Measurements from ENCODE around the gene TRPM3.

TRPM3 gene

DNA sequence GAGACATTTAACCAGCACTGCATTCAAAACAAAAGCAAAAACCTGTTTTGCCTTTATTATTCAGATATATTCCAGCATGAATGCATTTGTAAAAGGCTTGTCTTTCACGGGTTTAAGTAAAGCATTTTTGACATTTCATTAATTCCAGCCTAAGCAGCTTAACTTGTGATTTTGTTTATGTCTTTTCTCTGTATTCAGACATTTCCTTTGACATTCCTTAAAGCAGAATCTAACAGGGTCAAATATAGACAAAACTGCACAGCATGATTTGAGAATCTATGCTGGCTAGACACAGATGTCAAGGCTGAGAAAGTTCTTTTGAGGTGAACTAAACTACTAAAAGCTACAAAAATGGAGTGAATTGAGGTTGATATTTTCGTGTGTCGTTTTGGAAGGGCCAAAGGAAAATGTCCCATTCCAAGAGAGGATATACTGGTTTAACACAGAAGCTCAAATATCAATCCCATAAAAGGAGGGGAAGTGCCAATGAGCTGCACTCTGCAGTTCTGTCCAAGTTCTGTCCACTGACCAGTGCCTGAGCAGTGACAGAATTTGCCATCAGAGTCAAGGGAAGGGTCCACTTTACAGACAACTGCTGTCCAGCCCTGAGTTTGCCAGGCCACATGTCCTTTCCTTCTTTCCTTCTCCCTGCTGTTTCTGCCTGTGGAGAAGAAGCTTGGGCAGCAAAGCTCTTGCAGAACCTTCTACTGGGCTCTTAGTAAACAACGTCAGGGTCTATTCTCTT, 508.2 kb downstream of the TRPM3 start:
- Histone ChIP-seq H3K9ac (ENCODE audit: low read length) (no peak overlapping the region), H3K27ac (ENCODE audit: low read length) (no peak overlapping the region), H3K4me1 (ENCODE audit: low read length) (peaks cover 3% of the 10 kb centered on the region), H3K9me3 (ENCODE audit: insufficient read depth, low read length) (no peaks in the 10 kb centered on the region), H2AFZ (ENCODE audit: low read depth, low read length) (no peak overlapping the region), H4K20me1 (ENCODE audit: insufficient read depth, low read length) (no peaks in the 10 kb centered on the region), H3K36me3 (replicated peaks; ENCODE audit: low read depth, low read length) (peaks cover 2% of the 10 kb centered on the region), H3K27me3 (ENCODE audit: low read depth, low read length) (peaks cover 3% of the 10 kb centered on the region; the same call in 1 of the 2 replicates), H3K4me3 (ENCODE audit: low read length) (no peak overlapping the region), H3K4me2 (ENCODE audit: low read length) (no peak overlapping the region), H3K79me2 (ENCODE audit: low read length) (no peaks in the 10 kb centered on the region)
- TF ChIP-seq EZH2phosphoT487 (IDR thresholded peaks at IDR 0.05; ENCODE audit: low read depth), result no peak
- TF ChIP-seq, protein P1, sequence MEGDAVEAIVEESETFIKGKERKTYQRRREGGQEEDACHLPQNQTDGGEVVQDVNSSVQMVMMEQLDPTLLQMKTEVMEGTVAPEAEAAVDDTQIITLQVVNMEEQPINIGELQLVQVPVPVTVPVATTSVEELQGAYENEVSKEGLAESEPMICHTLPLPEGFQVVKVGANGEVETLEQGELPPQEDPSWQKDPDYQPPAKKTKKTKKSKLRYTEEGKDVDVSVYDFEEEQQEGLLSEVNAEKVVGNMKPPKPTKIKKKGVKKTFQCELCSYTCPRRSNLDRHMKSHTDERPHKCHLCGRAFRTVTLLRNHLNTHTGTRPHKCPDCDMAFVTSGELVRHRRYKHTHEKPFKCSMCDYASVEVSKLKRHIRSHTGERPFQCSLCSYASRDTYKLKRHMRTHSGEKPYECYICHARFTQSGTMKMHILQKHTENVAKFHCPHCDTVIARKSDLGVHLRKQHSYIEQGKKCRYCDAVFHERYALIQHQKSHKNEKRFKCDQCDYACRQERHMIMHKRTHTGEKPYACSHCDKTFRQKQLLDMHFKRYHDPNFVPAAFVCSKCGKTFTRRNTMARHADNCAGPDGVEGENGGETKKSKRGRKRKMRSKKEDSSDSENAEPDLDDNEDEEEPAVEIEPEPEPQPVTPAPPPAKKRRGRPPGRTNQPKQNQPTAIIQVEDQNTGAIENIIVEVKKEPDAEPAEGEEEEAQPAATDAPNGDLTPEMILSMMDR (IDR thresholded peaks at IDR 0.05; ENCODE audit: low read depth, low read length), result no peak

DNA sequence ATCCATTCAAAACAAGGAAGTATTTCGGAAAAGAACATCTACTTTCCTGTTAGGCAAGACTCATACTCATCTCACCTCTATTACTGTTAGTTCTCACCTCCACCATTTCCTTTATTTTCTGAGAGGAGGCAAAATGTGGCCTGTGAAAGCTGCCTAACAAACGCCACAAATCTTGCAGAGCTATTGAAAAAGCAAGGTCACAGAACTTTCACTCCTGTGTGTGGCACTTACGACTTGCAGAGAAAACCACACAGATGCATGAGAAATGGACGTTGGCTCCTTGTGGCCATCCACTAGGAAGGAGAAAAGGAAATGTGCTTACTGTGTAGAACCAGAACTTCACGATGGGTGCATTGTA, 511.2 kb downstream of the TRPM3 start:
- peaks cover 3% of the 10 kb centered on the region; the same call in 1 of the 2 replicates for H3K27me3 ChIP-seq (ENCODE audit: low read depth, low read length)
- H3K9ac ChIP-seq (ENCODE audit: low read length), result no peak overlapping the region
- H3K4me1 ChIP-seq (ENCODE audit: low read length), result peaks cover 14% of the 10 kb centered on the region
- no peak overlapping the region for H3K4me2 ChIP-seq (ENCODE audit: low read length)
- TF ChIP-seq EZH2phosphoT487 (IDR thresholded peaks at IDR 0.05; ENCODE audit: low read depth), result no peak
- TF ChIP-seq, protein P1 (IDR thresholded peaks at IDR 0.05; ENCODE audit: low read depth, low read length), result no peak
- peaks cover 8% of the 10 kb centered on the region; the same call in 1 of the 2 replicates for H3K9me3 ChIP-seq (ENCODE audit: insufficient read depth, low read length)
- no peaks in the 10 kb centered on the region for H3K79me2 ChIP-seq (ENCODE audit: low read length)
- H3K4me3 ChIP-seq (ENCODE audit: low read length), result no peak overlapping the region
- H2AFZ ChIP-seq (ENCODE audit: low read depth, low read length), result no peak overlapping the region
- no peak overlapping the region for H3K27ac ChIP-seq (ENCODE audit: low read length)
- H4K20me1 ChIP-seq (ENCODE audit: insufficient read depth, low read length), result no peaks in the 10 kb centered on the region
- peaks cover 17% of the 10 kb centered on the region for H3K36me3 ChIP-seq (replicated peaks; ENCODE audit: low read depth, low read length)

DNA sequence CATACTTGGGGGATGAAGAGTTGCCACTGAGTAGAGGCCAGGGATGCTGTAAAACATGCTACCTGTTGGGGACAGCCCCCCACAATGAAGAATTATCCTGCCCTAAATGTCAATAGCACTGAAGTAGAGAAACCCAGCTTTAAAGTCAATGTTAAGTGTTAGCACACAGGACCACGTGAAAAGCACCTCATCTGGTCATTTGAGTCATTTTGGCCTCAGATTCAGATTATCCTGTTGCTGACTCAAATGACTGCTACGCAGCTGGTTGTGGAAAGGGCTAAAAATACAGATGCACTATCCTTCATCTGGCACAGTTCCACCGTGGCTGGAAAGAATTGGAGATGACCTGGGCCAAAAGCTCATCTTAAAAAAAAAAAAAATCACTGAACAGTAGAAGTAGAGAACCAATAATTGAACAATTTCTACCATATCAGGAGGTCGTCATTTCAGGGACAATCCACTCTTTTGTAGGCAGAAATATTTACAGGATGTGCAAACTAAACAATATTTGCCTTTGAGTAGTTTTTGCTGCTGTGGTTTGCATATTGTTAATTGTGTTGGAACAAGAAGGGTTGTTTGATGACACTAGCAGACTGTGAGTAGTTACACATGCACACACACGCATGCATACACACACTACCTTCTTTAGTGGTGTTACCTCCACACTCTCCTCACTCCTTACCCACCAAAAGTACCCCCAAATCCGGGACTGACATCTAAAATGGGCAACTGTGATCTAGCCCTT, 511.7 kb downstream of the TRPM3 start:
- Histone ChIP-seq H3K36me3 (replicated peaks; ENCODE audit: low read depth, low read length) (peaks cover 17% of the 10 kb centered on the region), H3K27me3 (ENCODE audit: low read depth, low read length) (peaks cover 3% of the 10 kb centered on the region; the same call in 1 of the 2 replicates), H3K79me2 (ENCODE audit: low read length) (no peaks in the 10 kb centered on the region), H4K20me1 (ENCODE audit: insufficient read depth, low read length) (no peaks in the 10 kb centered on the region), H3K4me1 (ENCODE audit: low read length) (peaks cover 14% of the 10 kb centered on the region), H3K9ac (ENCODE audit: low read length) (no peak overlapping the region), H3K27ac (ENCODE audit: low read length) (no peak overlapping the region), H3K9me3 (ENCODE audit: insufficient read depth, low read length) (peaks cover 8% of the 10 kb centered on the region; the same call in 1 of the 2 replicates), H3K4me3 (ENCODE audit: low read length) (no peak overlapping the region), H3K4me2 (ENCODE audit: low read length) (no peak overlapping the region), H2AFZ (ENCODE audit: low read depth, low read length) (no peak overlapping the region)
- TF ChIP-seq EZH2phosphoT487 (IDR thresholded peaks at IDR 0.05; ENCODE audit: low read depth), result no peak
- TF ChIP-seq, protein P1 (IDR thresholded peaks at IDR 0.05; ENCODE audit: low read depth, low read length), result no peak

DNA sequence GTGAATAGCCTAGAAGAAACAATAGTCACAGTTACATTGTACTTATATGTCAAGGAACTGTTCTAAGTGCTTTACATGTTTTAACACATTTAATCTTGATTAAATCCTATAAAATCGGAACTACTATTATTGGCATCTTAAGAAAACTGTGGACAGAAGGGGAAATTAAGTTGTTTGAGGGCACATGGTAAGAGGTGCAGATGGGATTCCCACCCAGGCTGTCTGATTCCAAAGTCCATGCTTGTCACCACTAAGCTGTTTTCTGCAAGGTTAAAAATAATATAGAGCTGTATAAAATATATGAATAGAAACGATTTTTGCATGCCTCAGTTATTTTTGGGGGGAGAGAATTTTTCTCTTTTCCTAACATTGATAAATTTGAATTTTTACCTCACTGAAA, 512.4 kb downstream of the TRPM3 start:
- no peak for TF ChIP-seq EZH2phosphoT487 (IDR thresholded peaks at IDR 0.05; ENCODE audit: low read depth)
- TF ChIP-seq, protein P1 (IDR thresholded peaks at IDR 0.05; ENCODE audit: low read depth, low read length), result no peak
- Histone ChIP-seq H3K27ac (ENCODE audit: low read length) (no peak overlapping the region), H3K4me1 (ENCODE audit: low read length) (peaks cover 14% of the 10 kb centered on the region), H3K9me3 (ENCODE audit: insufficient read depth, low read length) (peaks cover 8% of the 10 kb centered on the region; the same call in 1 of the 2 replicates), H3K9ac (ENCODE audit: low read length) (no peak overlapping the region), H3K4me2 (ENCODE audit: low read length) (no peak overlapping the region), H3K27me3 (ENCODE audit: low read depth, low read length) (peaks cover 3% of the 10 kb centered on the region; the same call in 1 of the 2 replicates), H3K79me2 (ENCODE audit: low read length) (no peaks in the 10 kb centered on the region), H2AFZ (ENCODE audit: low read depth, low read length) (no peak overlapping the region), H4K20me1 (ENCODE audit: insufficient read depth, low read length) (no peaks in the 10 kb centered on the region), H3K4me3 (ENCODE audit: low read length) (no peak overlapping the region), H3K36me3 (replicated peaks; ENCODE audit: low read depth, low read length) (peaks cover 17% of the 10 kb centered on the region)

Data from OCI-LY3 (cell line).